HG03066 (cell line): Measurements from ENCODE around the gene UGDH.
"Not testable (repeated sequence)": the region's sequence is repeated elsewhere in the genome, so short reads cannot be mapped to it uniquely, and the experiment has no call there.

Experiments used
- ATAC-seq: cut with Tn5 transposase; IDR thresholded peaks from one replicate; pipeline ENCODE4 v1.9.1; 2021; ENCODE audit warnings: low read depth; ENCODE audit not compliant: unreplicated experiment

The UGDH gene

GRCh38 chr4:39530682-39531081, 3.4 kb upstream of the UGDH start:
- ATAC-seq, result no peak

GRCh38 chr4:39529534-39529933, 2.3 kb upstream of the UGDH start:
- ATAC-seq, result no peak

- no peak for ATAC-seq
These were observed 824 bp upstream of the UGDH start for GRCh38 chr4:39528061-39528465.

GRCh38 chr4:39526765-39527295, 409 bp downstream of the UGDH start:
- ATAC-seq, result peak; percentile 5

- no peak for ATAC-seq
These were observed 1.2 kb downstream of the UGDH start for GRCh38 chr4:39525822-39526690.

GRCh38 chr4:39524161-39524957, 2.9 kb downstream of the UGDH start:
- ATAC-seq, result no peak

GRCh38 chr4:39522068-39522467, 5.2 kb downstream of the UGDH start:
- ATAC-seq, result no peak

- ATAC-seq, result no peak
These were observed 5.9 kb downstream of the UGDH start for GRCh38 chr4:39521253-39521919.

GRCh38 chr4:39518484-39518883, 8.8 kb downstream of the UGDH start:
- ATAC-seq, result no peak

- no peak for ATAC-seq
These were observed 10.8 kb downstream of the UGDH start for GRCh38 chr4:39516407-39516966.

- ATAC-seq, result not testable (repeated sequence)
These were observed 11.4 kb downstream of the UGDH start for GRCh38 chr4:39515669-39516401.

- ATAC-seq, result no peak
These were observed 12.3 kb downstream of the UGDH start for GRCh38 chr4:39514888-39515401.

- ATAC-seq, result not testable (repeated sequence)
These were observed 13.0 kb downstream of the UGDH start for GRCh38 chr4:39514266-39514665.

GRCh38 chr4:39510348-39510929, 16.8 kb downstream of the UGDH start:
- ATAC-seq, result no peak

GRCh38 chr4:39505581-39505980, 21.7 kb downstream of the UGDH start:
- no peak for ATAC-seq

- ATAC-seq, result no peak
These were observed 22.7 kb downstream of the UGDH start for GRCh38 chr4:39504538-39504937.

GRCh38 chr4:39502664-39503035, 24.6 kb downstream of the UGDH start:
- not testable (repeated sequence) for ATAC-seq

GRCh38 chr4:39502019-39502663, 25.1 kb downstream of the UGDH start:
- ATAC-seq, result no peak

- no peak for ATAC-seq
These were observed 28.6 kb downstream of the UGDH start for GRCh38 chr4:39498727-39499020.
